ENCODE data around the gene NUP210. TPM values are rescaled to one million over a fixed set of nuclear protein-coding genes. Genes with fewer than 3 reads are reported as not detected.

The NUP210 gene
- polyA plus RNA-seq, 1 of the 3 experiments (the other 2 are of a cell fraction) = 1.8 TPM

- TF ChIP-seq PBX3 (IDR thresholded peaks at IDR 0.05) (no peak), YY1 (IDR thresholded peaks at IDR 0.05; ENCODE audit: low read depth) (no peak), EP300 (IDR thresholded peaks at IDR 0.05; ENCODE audit: borderline replicate concordance in 1 of 2, low read depth in 1 of 2, low read length in 1 of 2) (no peak), GABPA (IDR thresholded peaks at IDR 0.05; ENCODE audit: low read depth) (no peak), MAX (IDR thresholded peaks at IDR 0.05; ENCODE audit: low read depth) (no peak)
Observed at GRCh38 chr3:13335503-13335902, 84.6 kb downstream of the NUP210 start (continued).

GRCh38 chr3:13335059-13335458, 85.1 kb downstream of the NUP210 start:
- no peak overlapping the region for H3K4me2 ChIP-seq
- no peak overlapping the region for H2AFZ ChIP-seq (ENCODE audit: low read depth)
- 0 out of 2 replicates have a peak, but pooled peaks cover 6% of the 10 kb centered on the region for H3K27me3 ChIP-seq (ENCODE audit: insufficient read depth)
- 68% methylated on average over 6 of the region's 6 CpGs for WGBS (ENCODE audit: low lambda C conversion rate)
- H3K9ac ChIP-seq = no peak overlapping the region
- no peak overlapping the region for H3K27ac ChIP-seq (ENCODE audit: low read depth in 2 of 2, low read length in 1 of 2)
- H3K9me2 ChIP-seq = no peaks in the 10 kb centered on the region
- POLR2A ChIA-PET = no interaction called here
- H3K4me1 ChIP-seq (ENCODE audit: control insufficient read depth in 1 of 2, insufficient read depth in 2 of 2, low read depth in 1 of 2, low read length in 1 of 2) = no peaks in the 10 kb centered on the region
- no peaks in the 10 kb centered on the region for H3K9me3 ChIP-seq
- DNase-seq = no peak
- TF ChIP-seq SMC3 (IDR thresholded peaks at IDR 0.05; ENCODE audit: low read depth, low read length) (no peak), SIN3A (IDR thresholded peaks at IDR 0.05; ENCODE audit: borderline replicate concordance, low read depth, low read length) (no peak), IRF3 (IDR thresholded peaks at IDR 0.05; ENCODE audit: low read depth, low read length) (no peak), EP300 (IDR thresholded peaks at IDR 0.05; ENCODE audit: borderline replicate concordance in 1 of 2, low read depth in 1 of 2, low read length in 1 of 2) (no peak)
- no peaks in the 10 kb centered on the region for H3K79me2 ChIP-seq (ENCODE audit: insufficient read depth)
- CTCF ChIA-PET = no interaction called here
- no peaks in the 10 kb centered on the region for H4K20me1 ChIP-seq (ENCODE audit: insufficient read depth)
- no peaks in the 10 kb centered on the region for H3K36me3 ChIP-seq (replicated peaks in 1 of 2; ENCODE audit: control insufficient read depth in 1 of 2, insufficient read depth in 2 of 2, low read length in 1 of 2)
- no peak overlapping the region for H3K4me3 ChIP-seq (ENCODE audit: low read depth in 2 of 2, low read length in 1 of 2)
- no peaks in the 10 kb centered on the region for H3F3A ChIP-seq (replicated peaks; ENCODE audit: insufficient read depth)

GRCh38 chr3:13333236-13333897, 86.8 kb downstream of the NUP210 start:
- ChIA-PET CTCF (interaction anchor here (1.4 to 2.1 kb wide), 3 partner anchors 11 to 240 kb away, joined by 4 to 8 read pairs (median 4); no protein-coding TSS in a partner anchor), POLR2A (no interaction called here)
- Histone ChIP-seq H3F3A (replicated peaks; ENCODE audit: insufficient read depth) (no peaks in the 10 kb centered on the region), H3K27me3 (ENCODE audit: insufficient read depth) (0 out of 2 replicates have a peak, but pooled peaks cover 6% of the 10 kb centered on the region), H3K4me3 (ENCODE audit: low read depth in 2 of 2, low read length in 1 of 2) (no peak overlapping the region), H3K9ac (no peak overlapping the region), H2AFZ (ENCODE audit: low read depth) (no peak overlapping the region), H3K36me3 (replicated peaks in 1 of 2; ENCODE audit: control insufficient read depth in 1 of 2, insufficient read depth in 2 of 2, low read length in 1 of 2) (no peaks in the 10 kb centered on the region), H3K79me2 (ENCODE audit: insufficient read depth) (no peaks in the 10 kb centered on the region), H3K4me2 (no peak overlapping the region), H4K20me1 (ENCODE audit: insufficient read depth) (no peaks in the 10 kb centered on the region), H3K4me1 (ENCODE audit: control insufficient read depth in 1 of 2, insufficient read depth in 2 of 2, low read depth in 1 of 2, low read length in 1 of 2) (no peaks in the 10 kb centered on the region), H3K9me2 (no peaks in the 10 kb centered on the region), H3K9me3 (no peaks in the 10 kb centered on the region), H3K27ac (ENCODE audit: low read depth in 2 of 2, low read length in 1 of 2) (no peak overlapping the region)
- DNase-seq = no peak
- WGBS (ENCODE audit: low lambda C conversion rate) = 65% methylated on average over 10 of the region's 14 CpGs
- TF ChIP-seq ELF1 (IDR thresholded peaks at IDR 0.05) (no peak), SMC3 (IDR thresholded peaks at IDR 0.05; ENCODE audit: low read depth, low read length) (no peak), FOXM1 (IDR thresholded peaks at IDR 0.05; ENCODE audit: low read depth) (no peak), ZBTB33 (IDR thresholded peaks at IDR 0.05; ENCODE audit: borderline replicate concordance, low read depth) (no peak), TCF12 (IDR thresholded peaks at IDR 0.05) (no peak), GABPA (IDR thresholded peaks at IDR 0.05; ENCODE audit: low read depth) (no peak), EZH2phosphoT487 (IDR thresholded peaks at IDR 0.05; ENCODE audit: borderline replicate concordance, low read depth) (no peak), GATA2 (CRISPR knock-in tag; IDR thresholded peaks at IDR 0.05) (no peak), JUND (IDR thresholded peaks at IDR 0.05) (no peak), CTCF (IDR thresholded peaks at IDR 0.05) (no peak), TAF1 (IDR thresholded peaks at IDR 0.05; ENCODE audit: borderline replicate concordance, low read depth, low read length) (no peak), SIN3A (IDR thresholded peaks at IDR 0.05; ENCODE audit: borderline replicate concordance, low read depth, low read length) (no peak)

Data from SK-N-SH (cell line).